Activated naive CD4-positive, alpha-beta T cell treated with anti-CD3 and anti-CD28 coated beads, Interleukin-2, amount 50 U/mL, for 16 hours (primary cell): ENCODE data around the gene TMEM30B.

Source experiments
- DNase-seq: peaks from one replicate; pipeline ENCODE4 v3.0.0-alpha.2; 2020

Gene TMEM30B

DNA sequence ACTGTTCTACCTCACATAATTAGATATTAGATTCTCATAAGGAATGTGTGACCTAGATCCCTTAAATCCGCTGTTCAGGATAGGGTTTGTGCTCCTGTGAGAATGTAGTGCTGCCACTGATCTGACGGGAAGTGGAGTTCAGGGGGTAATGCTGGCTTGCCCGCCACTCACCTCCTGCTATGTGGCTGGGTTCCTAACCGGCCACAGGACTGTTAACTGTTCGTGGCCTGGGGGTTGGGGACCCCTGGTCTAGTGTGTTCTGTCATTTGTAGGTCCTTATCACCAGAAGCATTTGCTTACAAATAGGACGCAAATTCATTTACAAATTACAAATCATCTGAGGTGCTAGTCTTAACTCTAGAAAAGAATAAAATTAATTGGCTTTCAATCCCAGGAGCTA, 16.4 kb upstream of the TMEM30B start:
- DNase-seq: no peak

DNA sequence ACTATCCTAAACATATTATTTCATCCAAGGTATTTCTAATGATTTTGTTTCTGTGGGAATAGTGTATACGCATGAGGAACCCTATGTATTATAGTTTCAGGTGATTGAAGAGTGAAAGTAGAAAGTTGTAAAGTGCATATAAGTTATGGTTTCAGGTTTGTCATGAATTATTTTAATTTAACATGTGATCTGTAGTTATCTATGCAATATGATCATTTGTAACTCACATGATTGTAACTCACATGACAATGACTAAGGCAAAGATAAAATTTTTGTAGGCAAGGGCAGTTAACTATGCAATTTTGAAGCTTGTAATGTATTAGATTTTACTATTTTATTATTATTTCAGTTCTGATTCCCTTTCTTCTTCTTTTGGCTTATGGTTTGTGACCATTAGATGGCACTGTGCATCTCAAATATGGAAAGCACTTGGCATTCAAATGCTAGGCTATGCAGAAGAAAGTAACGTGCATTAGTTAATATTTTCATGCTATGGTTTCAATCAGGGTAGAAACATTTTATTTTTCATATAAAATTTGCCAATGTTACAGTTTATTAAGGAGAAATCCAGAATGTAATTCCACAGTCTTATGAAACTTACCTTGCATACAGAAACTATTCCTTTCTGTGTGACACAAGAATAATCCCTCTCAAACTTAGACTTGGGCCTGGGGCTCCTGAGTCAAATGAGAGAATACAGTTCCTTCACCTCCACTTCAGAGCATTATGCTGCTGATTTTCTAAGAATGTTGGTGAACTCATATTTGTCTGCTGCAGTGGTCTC, 15.8 kb upstream of the TMEM30B start:
- DNase-seq: no peak

DNA sequence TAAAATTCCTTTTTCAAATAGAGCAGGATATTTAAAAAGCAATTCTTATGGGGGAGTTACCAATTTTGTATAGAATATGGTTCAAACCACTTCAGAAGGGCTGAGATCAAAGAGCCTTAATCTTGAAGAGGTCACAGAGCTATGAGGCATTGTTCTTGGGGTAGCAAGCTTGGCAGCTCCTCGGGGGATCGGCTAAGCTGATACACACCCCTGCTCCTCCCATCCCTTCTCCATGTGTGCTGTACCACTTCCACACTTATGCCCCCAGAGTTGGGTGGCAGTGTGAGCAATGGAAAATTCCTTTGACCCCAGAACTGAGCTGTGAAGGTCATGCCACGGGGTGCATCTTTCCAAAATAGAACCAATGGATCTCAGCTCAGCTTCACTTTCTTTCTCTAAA, 15.0 kb upstream of the TMEM30B start:
- DNase-seq: no peak

DNA sequence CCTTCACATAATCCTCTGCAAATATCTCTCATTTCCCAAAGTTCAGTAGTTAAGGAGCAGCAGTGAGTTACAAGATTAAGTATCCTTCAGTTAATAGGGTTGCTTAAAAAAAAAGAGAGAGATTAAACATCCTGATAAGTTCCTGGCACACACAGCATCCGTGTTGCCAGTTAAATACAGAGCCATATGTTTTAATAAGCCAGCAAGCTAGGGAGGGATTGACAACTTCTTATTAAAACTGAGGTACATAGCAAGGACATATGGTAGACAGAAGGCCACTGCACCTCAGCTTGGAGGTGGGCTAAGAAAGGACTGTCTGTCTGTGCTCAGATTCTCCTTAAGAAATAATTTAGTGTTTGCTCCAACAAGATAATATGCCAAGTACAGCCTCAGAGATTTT, 9.6 kb upstream of the TMEM30B start:
- DNase-seq: no peak

DNA sequence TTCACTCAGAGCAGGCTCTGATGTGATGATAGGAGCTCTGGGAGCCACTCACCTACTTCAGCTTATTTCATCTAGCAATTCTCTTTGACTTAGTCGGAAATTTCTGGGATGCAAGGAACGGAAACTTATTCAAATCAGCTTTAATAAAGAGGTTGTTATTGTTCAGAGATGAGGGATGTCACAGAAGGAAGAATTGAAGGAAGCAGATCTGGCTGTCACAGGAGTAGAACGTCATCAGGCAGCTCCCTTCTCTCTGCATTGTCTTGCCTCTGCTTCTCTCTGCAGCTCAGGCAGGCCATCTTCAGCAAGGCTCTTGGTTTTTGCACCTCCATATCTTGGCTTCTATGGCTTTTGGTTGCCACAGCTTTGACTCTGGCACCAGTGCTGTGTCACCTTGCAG, 7.6 kb upstream of the TMEM30B start:
- DNase-seq: no peak

DNA sequence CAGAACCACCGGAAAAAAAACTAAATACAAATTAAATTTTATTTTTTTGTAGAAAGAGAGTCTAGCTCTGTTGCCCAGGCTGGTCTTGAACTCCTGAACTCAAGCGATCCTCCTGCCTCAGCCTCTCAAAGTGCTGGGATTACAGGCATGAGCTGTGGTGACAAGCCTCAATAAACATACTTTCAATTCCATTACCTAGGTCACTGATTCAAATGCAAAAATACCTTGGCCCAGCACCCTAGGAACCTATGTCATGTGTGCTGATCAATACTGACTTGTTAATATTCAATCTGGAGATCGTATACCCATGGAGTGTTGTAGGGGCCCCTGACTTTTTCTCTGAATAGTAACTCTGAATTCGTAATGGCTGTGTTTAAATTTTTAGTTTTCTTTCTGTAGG, 7.1 kb upstream of the TMEM30B start:
- DNase-seq: no peak

DNA sequence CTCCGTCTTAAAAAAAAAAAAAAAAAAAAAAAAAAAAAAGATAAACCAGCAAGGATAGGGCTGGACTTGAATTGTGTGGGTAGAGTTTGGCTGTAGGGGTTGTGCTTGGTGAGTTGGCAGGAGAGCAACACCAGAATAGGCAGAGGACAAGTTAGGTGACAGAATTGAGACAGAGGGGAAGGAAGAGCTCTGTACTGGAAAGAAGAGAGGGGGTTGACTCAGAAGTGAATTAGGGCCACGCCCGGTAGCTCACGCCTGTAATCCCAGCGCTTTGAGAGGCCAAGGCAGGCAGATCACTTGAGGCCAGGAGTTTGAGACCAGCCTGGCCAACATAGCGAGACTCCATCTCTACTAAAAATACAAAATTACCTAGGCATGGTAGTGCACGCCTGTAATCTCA, 6.1 kb upstream of the TMEM30B start:
- no peak for DNase-seq

DNA sequence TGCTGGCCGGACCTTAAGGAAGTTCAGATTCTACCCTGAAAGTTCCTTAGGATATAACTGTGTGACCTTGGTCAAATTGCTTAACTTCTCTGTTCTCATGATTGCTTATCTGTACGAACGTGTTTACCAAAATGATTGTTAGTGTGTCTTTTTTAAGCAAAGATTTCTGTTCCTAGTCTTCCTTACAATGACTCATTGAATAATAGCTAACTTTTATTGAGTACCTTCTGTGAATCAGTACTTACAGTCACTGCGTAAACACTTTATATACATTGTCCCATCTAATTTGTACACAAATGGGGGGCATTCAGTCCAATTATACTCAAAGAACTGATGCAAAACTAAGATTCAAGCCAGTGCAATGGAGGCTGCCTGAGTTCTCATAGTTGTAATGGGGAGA, 4.2 kb upstream of the TMEM30B start:
- DNase-seq: no peak

DNA sequence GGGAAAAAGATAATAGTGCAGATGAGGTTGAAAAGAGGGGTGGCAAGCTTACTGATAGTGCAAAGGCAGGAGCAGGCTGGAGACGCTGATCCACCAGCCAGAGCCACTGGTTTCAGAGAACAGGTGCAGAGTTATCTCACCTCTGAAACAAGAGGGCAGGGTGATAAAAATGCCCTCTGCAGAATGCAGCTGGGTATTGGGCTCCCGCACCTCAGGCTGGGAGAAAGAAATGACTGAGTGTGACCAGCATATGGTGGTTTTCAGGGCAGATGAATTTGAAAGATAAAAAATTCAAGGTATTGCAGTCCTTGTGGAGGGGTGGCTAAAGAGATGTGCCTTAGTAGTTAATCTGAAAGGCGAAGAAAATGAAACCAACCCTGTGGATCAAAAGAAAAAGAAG, 2.9 kb upstream of the TMEM30B start:
- DNase-seq: no peak

DNA sequence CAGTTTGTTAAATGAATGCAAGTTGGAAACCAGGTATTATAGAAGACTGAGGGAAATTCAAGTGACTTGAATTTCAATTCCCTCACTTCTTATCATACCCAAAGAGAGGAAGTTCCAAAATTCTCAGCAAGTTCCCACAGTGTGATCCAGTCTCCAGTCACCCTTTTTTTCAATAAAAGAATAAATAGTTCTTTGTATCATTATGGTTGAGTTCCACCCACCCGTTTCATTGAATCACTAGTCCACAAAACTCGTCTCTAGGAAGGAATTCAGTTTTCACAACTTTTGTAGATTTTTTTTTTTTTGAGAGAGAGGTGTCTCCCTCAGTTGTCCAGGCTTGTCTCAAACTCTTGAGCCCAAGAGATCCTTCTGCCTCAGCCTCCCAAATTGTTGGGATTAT, 1.6 kb upstream of the TMEM30B start:
- no peak for DNase-seq

DNA sequence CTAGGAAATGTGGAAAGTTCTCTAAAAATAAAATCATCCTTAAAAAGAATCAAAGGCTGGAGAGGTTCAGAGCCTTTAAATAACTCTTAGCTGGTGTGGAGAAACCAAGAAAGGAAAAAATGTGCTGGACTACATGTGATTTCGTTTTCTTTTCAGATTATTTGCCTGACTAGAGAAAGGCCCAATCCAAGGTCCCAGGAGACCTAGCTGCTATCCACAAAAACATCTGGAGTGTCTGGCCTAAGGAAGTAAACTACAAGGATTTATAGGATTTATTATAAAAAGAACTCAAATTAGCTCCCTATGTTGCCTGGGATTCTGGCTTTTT, 774 bp upstream of the TMEM30B start:
- no peak for DNase-seq

DNA sequence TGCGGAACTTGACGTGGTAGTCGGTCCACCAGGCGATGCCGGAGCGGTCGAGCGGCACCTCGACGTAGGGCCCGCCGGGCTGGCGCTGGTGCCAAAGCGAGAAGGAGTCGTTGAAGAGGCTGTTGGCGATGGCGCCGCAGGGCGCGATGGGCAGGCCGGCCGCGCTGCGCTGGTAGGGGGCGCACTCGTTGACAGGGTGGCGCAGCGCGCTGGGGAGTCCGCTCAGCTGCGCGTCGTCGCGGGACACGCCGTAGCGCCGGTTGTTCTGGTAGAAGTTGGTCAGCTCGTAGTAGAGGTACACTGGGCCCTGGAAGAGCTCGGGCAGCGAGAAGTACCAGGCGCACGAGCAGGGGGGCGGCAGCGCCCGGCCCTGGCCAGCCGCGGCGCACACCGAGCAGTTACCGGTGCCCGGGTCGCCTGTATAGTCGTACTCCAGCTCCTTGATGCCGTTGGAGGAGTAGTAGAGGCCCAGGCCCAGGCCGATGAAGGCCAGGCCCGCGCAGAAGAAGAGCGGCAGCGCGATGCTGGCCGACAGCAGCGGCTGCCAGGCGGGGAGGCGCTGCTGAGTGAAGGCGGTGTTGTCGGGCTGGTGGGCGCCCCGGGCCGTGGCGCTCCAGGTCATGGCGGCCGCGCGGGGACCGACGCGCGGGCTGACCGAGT, 482 bp downstream of the TMEM30B start:
- peak; percentile 83 for DNase-seq

DNA sequence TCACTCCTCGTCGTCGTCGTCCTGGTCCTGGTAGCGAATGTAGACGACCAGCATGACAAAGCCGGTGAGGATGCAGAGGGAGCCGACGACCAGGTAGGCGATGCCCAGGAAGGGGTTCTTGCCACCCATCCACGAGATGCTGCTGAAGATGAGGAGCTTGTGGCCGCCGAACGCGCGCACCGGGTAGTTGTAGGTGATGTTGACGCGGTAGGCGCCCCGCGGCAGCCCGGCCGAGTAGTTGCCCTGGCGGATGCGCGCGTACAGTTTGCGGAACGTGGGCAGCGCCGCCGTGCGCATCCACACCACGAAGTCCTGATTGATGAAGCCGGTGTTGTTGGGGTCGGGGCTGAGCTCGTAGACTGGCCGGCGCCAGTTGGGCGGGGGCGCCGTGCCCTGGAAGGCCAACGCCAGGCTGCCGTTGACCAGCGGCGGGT, 1.0 kb downstream of the TMEM30B start:
- peak; percentile 55 for DNase-seq

DNA sequence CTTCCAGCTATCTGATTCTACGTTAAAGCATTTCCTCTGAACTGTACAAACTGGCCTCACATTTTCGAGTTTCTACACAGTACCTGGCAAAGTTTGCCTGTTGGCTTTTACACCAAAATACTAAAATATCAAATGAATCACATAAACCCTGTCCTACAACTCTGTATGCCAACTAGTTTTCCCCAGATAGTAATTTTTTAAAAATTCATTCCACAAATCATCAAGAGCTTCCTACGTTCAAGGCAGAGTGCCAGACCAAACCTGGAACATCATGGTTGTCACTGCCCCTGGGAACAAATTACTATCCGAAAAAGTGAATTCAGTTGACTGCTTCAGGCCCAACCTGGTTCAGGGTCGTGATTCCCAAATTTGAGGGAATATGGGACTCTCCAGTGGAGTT, 2.1 kb downstream of the TMEM30B start:
- DNase-seq: no peak

DNA sequence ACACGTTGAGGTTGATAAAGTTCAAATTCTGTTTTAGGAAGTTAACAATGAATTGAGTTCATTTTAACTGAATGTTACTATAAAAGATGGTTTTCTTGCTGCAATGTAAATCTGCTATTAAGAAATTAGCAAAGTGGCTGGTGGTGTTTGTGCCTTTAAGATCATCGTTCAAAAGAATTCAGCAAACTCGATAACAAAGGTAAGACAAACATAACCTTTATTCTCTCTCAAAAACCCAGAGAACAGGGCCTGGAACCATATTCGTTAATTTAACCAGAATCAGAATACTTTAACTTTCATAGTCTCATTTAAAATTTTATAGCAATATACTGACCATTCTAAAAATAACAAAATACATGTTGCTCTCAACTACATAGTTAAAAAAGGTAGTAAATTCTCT, 3.4 kb downstream of the TMEM30B start:
- DNase-seq: no peak

DNA sequence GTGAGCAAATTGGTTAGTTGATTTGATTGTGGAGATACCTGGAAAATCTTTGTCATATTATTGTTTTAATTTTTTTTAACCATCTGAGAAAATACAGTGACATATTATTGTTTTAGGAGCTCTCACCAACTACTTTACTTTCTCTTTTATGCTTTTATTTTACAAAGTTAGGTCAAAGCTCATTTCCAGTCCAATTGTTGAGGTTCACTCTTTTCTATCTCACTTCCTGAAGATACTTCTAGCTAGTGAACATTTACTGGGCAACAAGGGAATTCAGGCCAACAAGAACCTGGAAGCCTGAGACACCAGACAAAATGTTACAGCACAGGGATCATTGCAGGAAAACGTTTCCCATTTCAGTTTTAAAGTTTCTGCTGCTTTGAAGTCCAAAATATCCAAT, 3.9 kb downstream of the TMEM30B start:
- DNase-seq: no peak

DNA sequence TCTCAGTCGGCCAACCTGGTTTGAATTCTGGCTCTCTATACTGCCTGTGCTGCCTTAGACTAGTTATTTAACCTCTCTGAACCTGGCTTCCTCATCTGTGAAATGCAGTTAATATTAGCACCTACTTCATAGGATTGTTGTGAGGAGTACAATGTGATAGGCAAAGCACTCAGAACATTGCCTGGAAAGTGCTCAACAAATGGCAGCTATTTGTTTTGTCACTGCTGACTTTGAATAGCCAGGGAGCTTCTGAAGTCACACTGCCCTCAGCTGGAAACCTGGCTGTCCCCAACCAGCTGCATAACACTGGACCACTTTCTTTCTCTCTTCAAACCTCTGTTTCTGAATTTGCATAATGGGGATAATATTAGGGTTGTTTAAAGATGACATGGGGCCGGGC, 9.6 kb downstream of the TMEM30B start:
- no peak for DNase-seq

DNA sequence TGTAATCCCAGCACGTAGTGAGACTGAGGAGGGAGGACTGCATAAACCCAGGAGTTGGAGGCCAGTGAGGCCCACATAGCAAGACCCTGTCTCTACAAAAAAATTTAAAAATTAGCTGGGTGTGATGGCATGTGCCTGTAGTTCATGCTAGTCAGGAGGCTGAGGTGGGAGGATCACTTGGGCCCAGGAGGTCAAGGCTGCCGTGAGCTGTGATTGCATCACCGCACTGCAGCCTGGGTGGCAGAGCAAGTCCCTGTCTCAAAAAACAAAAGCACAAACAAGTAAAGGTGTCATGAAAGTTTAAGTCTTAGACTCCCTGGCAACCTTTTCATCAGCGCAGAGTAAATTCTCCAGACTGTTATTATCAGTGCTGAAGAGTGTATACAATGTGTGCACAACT, 10.4 kb downstream of the TMEM30B start:
- DNase-seq: no peak

DNA sequence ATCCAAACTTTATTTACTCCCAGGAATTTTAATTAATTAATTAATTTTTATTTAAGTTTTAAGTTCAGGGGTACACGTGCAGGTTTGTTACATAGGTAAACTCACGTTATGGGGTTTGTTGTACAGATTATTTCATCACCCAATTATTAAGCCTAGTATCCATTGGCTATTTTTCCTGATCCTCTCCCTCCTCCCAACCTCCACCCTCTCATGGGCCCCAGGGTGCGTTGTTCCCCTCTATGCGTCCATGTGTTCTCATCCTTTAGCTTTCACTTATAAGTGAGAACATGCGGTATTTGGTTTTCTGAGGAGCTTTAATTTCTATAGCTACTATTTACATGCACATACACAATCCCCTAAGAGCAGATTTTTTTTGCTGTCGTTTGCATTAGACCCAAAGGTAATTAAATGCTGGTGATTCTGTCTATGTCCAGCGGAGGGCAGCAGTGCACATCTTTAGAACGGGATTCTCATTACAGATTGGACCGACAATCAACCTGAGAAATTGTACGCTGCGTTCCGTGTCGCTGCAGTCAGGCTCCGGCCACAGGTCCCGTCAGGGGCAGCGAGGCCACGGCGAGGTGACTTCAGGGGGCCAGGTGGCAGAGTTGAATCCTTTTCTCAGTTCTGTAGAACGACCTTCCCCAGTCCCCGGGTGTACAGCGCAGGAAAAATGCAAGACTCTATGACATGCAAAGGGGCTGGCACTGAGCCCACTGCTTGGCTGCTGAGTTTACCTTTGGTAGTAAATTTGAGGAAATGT, 11.6 kb downstream of the TMEM30B start:
- DNase-seq: peak; percentile 76

DNA sequence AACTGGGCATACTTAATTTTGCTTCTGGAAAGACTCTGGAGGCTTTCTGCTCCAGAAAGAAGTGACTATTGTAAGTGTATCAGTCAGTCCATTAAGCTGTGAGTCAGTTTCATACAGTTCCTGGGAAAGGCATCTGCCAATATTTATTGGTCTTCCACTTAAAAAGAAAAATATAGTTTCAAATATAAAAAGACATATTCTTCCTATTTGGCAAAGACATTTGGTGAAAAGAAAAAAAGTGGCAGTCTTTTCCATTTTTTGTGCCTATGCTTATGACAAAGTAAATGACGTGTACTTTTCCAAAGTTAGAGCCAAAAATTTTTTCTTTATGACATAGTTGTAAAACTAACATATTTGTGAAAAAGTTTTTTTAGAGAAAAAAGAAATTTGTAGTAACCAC, 12.3 kb downstream of the TMEM30B start:
- no peak for DNase-seq

DNA sequence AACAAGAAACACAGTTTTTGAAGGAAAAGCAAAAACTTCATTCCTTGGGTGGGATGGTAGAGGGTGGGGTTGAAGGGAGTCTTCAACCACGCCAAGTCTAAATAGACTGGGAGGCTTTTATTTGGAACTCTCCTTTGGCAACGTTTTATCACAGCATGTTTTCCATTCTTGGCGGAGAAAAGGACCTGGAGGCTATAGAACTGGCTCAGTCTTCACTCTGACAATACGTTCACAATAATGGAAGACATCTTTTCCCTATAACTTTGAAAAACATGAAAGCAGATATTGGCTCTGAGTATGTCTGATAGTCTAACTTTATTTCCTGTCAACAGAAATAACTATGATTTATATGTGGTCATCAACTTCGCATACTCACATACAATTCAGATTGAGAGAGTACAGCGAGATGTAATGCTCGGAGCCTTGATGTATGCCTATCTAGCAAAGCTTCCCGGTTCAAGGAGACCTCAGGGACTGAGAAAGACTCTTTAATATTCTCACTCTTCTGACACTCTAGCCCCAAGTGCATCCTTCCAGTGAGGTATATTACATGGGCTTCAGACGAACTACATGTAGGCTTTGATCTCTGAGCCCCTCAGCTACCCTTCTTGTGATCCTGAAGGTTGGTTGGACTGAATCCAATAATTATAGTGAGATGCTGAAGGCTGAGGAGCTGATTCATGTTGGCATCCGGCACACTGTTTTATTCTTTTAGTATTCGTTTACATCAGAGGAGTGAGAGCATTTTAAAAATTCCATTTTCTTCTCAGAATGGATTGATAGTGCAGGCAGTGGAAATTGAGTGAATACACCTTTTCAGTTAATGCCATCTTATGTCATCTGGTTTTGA, 14.0 kb downstream of the TMEM30B start:
- DNase-seq: no peak

DNA sequence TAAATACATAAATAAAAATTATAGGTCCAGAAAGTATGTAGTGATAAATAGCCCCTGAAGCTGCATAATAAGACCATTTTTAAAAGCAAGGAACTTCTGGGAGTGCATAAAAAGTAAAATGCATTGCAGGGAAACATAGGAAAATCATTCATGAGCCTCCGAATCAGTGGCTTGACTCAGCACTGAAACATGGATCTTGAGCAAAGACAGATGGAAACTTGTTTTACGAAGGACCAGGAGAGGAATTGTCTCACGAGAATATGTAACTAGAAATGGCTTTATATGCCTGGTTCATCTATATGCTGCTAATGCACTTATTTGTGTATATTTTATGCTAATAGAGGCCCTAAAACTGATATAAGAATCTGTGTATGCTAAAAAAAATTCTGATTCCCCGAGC, 14.7 kb downstream of the TMEM30B start:
- no peak for DNase-seq

DNA sequence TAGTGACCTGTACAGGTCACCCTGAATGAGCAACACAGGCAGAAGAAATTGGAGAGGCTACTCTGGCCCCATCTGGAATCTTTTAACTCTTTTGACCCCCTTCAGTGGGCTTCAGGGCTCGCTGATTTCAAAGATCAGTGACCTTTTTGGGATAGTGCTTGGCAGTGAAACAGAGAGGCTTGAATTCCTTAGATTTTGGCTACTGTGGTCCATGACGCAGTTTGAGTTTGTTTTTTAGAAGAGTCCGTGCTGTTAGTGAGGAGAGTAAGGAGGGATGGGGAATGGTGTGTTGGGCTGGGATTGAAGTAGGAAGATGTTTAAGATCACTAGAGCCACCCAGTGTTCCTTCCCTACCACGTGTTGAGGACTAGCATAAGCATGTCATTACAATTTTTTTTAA, 16.5 kb downstream of the TMEM30B start:
- DNase-seq: no peak
